Measurements from ENCODE around the gene SPOP. TPM values are rescaled to one million over a fixed set of nuclear protein-coding genes. Genes with fewer than 3 reads are reported as not detected.

Gene SPOP
- total and polyA plus RNA-seq, 2 of the 4 experiments (the other 2 are of a cell fraction) = 24.9 to 47.5 TPM

- Histone ChIP-seq H2AFZ (replicated peaks; ENCODE audit: low read length, poor library complexity) (no peak overlapping the region), H3K27ac (ENCODE audit: insufficient read depth, low read length) (no peak overlapping the region), H2BK20ac (ENCODE audit: low read depth, low read length) (no peak overlapping the region), H2BK15ac (ENCODE audit: low read depth, low read length) (no peak overlapping the region), H3K9me3 (ENCODE audit: control insufficient read depth, insufficient read depth, low read length) (no peaks in the 10 kb centered on the region), H3K4me2 (ENCODE audit: low read depth, low read length) (no peak overlapping the region), H3K9me1 (ENCODE audit: insufficient read depth, low read length) (no peaks in the 10 kb centered on the region), H2AK9ac (replicated peaks; ENCODE audit: low read depth, low read length, poor library complexity) (no peak overlapping the region), H2BK5ac (ENCODE audit: low read depth, low read length, poor library complexity, severe bottlenecking) (no peak overlapping the region), H3K14ac (replicated peaks; ENCODE audit: low read depth, low read length) (no peak overlapping the region), H3K27me3 (ENCODE audit: control insufficient read depth, insufficient read depth, low read length) (no peaks in the 10 kb centered on the region), H3K4ac (ENCODE audit: low read depth, low read length) (no peak overlapping the region), H3K9ac (ENCODE audit: low read depth, low read length) (no peak overlapping the region), H3K79me1 (ENCODE audit: low read depth in 1 of 2, low read length in 2 of 2) (no peaks in the 10 kb centered on the region), H2BK120ac (ENCODE audit: low read depth, low read length) (no peak overlapping the region), H3K56ac (ENCODE audit: extremely low read depth, insufficient read depth, low read length) (no peak overlapping the region), H4K8ac (ENCODE audit: low read depth in 2 of 2, low read length in 2 of 2) (no peak overlapping the region), H2AK5ac (ENCODE audit: low read depth, low read length) (no peak overlapping the region), H4K91ac (ENCODE audit: insufficient read depth, low read depth, low read length) (no peak overlapping the region), H4K20me1 (ENCODE audit: insufficient read depth, low read length) (no peaks in the 10 kb centered on the region), H3K23ac (ENCODE audit: low read depth, low read length) (no peak overlapping the region), H3K36me3 (ENCODE audit: control insufficient read depth, insufficient read depth, low read length) (peaks cover 6% of the 10 kb centered on the region; the same call in 1 of the 2 replicates), H3K18ac (ENCODE audit: low read depth, low read length) (no peak overlapping the region), H3K4me3 (ENCODE audit: insufficient read depth, low read depth, low read length) (no peak overlapping the region), H4K5ac (ENCODE audit: low read depth, low read length) (no peak overlapping the region), H3K4me1 (ENCODE audit: control insufficient read depth, insufficient read depth, low read length) (no peaks in the 10 kb centered on the region)
- DNase-seq (no peak), ATAC-seq (ENCODE audit: low read depth) (no peak)
- no peak for TF ChIP-seq POLR2A (IDR thresholded peaks at IDR 0.05; ENCODE audit: low read depth, low read length)
- no peak for TF ChIP-seq ELK1 (IDR thresholded peaks at IDR 0.05; ENCODE audit: borderline replicate concordance, low read depth, low read length)
- TF ChIP-seq RFX5 (IDR thresholded peaks at IDR 0.05; ENCODE audit: low read depth, low read length) = no peak
- TF ChIP-seq NFE2L2 (IDR thresholded peaks at IDR 0.05; ENCODE audit: low read depth, low read length) = no peak
- TF ChIP-seq SMC3 (IDR thresholded peaks at IDR 0.05; ENCODE audit: low read depth, low read length) = no peak
- no peak for TF ChIP-seq CHD1 (IDR thresholded peaks at IDR 0.05; ENCODE audit: low read depth, low read length)
- TF ChIP-seq MXI1 (IDR thresholded peaks at IDR 0.05; ENCODE audit: borderline replicate concordance, low read depth, low read length) = no peak
- no peak for TF ChIP-seq CTCF (conservative IDR thresholded peaks at IDR 0.05; ENCODE audit: low read depth, low read length)
- no peak for TF ChIP-seq MAZ (IDR thresholded peaks at IDR 0.05; ENCODE audit: borderline replicate concordance, low read depth, low read length)
- no peak for TF ChIP-seq BHLHE40 (IDR thresholded peaks at IDR 0.05; ENCODE audit: low read depth, low read length)
- TF ChIP-seq RAD21 (IDR thresholded peaks at IDR 0.05; ENCODE audit: low read length) = no peak
- no peak for TF ChIP-seq USF2 (IDR thresholded peaks at IDR 0.05; ENCODE audit: low read depth, low read length)
- TF ChIP-seq CEBPB (IDR thresholded peaks at IDR 0.05; ENCODE audit: low read depth, low read length) = no peak
- no peak for TF ChIP-seq FOS (IDR thresholded peaks at IDR 0.05; ENCODE audit: low read depth, low read length)
- TF ChIP-seq MAFK (IDR thresholded peaks at IDR 0.05; ENCODE audit: low read depth, low read length) = no peak
- TF ChIP-seq RCOR1 (IDR thresholded peaks at IDR 0.05; ENCODE audit: insufficient replicate concordance, low read length) = no peak
- WGBS, 2 experiments (ENCODE audit: extremely low coverage in 2 of 2, insufficient read length in 1 of 2) = no CpG with 5 or more reads among the region's 1 CpG
- ChIA-PET POLR2A (ENCODE audit: unreplicated experiment) (no interaction called here), CTCF (interaction anchor here (1.6 kb wide), 1 partner anchor 8 kb away, joined by 5 read pairs; no protein-coding TSS in a partner anchor)
- dilution Hi-C loops (cut with HindIII; ENCODE audit: low sequenced_read_pairs, unreplicated experiment) (no loop called here), in situ Hi-C loops (cut with MboI; ENCODE audit: low sequenced_read_pairs) (no loop called here), intact Hi-C loops (cut with micrococcal nuclease) (no loop called here)
- no TSS peak for BruUV-seq (replicated peaks)
Observed at GRCh38 chr17:49716668-49717364, 38.9 kb upstream of the SPOP start.
